GM18951 (cell line): Measurements from ENCODE around the gene DLG1.

Experiments used
- POLR2A ChIP-seq: IDR thresholded peaks from 4 replicates; pipeline ENCODE4 v1.6.1; 2011; ENCODE audit warnings: mild to moderate bottlenecking; ENCODE audit not compliant: insufficient read length, insufficient read depth; ENCODE audit errors: extremely low read depth
- in situ Hi-C: fragments of 300-500 bp; cut with MboI; formaldehyde crosslinking; loops from one replicate; pipeline ENCODE4 v1.12.0; 2022; ENCODE audit warnings: low sequenced_read_pairs, mixed read lengths, inconsistent platforms; ENCODE audit not compliant: unreplicated experiment

DLG1 gene

DNA sequence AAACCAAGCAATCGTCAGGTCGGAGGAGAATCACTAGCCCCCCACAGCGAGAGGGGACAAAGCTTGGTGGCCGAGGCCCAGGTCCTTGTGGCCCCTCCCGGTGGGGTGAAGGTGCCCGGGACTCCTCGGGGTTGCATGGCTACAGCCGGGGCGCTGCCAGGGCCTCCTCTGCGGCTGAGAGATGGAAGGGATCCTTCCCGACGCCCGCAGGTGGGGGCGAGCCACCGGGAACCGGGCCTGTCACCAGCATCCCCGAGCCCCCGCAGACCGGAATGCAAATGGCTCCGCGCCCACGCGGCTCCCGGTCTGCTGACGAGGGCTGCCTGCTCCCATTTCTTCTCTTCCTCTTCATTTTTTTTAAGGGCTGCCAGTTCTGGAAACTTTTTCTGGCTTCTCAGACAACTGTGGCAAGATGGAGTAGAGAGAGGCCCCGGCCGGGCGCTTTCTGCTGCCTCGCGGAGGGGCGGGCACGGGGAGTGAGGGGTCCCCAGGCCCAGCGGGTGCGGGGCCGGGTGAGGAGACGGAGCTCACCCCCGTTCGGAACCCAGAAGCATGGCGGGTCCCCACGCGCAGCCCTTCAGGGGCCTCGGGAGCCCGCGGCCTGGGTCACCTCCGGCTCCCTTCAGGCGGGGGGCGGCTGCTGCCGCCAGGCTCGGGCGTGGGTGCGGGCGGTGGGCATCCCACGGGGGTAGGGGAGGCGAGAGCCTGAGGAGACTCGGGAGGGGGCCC is 296.3 kb downstream of the DLG1 start:
- TF ChIP-seq POLR2A, result no peak
- in situ Hi-C loops, result no loop called here

DNA sequence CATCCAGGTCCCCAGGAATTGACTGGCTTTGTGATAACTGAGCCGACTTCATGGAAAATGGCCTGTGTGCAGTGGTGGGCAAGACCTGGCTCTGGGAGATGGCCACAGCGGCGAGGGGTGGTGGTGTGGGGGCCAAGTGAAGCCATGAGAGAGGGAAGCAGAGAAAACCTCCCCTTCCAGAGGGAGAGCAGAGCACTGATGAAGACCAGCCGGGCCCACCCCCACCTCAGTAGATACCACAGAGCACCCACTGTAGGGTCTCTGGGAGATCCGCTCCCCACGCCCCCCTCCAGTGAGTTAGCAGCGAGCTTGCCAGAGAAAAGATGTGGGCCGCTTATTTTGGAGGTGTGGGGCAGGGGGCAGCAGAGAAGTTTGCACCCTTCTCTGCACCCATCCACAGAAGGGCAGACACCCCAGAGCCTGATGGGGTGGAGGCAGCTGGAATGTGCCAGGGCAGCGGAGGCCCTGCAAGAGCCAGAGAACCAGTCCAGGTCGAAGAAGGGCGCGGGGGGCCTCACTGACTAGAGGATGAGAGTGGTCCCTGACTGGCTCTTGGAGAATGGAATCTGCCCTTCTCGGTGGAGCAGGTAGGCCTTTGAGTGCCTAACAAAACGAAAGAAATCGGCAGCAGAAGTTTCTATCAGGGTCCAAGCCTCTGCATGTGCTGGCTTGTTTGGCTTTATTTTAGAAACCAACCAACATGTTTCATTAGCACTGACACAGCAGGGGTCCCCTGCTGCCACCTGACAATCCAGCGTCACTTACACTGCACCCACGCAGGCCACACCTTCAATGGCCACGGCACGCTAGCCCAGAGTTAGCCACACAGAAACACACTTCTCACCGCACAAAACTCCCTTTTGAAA is 297.1 kb downstream of the DLG1 start:
- no peak for TF ChIP-seq POLR2A
- in situ Hi-C loops, result no loop called here

DNA sequence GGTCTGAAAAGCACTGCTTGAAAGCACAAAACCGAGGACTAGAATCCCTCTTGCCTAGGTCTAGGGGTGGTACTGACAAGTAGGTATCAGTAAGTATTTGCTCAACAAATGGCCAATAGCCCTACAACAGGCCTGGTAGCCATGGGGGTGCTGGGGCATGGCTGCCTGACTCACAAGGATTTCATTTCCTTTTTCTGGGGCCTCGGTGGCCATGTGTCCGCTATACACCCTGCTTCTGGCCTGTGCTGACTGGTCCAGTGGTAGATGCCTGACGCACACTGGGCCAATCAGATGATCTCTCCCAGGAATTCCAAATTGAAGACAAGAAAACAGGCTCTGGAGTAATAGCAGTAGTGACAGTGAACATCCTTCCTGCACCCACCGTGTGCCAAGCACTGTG is 298.2 kb downstream of the DLG1 start:
- no peak for TF ChIP-seq POLR2A
- in situ Hi-C loops, result no loop called here

DNA sequence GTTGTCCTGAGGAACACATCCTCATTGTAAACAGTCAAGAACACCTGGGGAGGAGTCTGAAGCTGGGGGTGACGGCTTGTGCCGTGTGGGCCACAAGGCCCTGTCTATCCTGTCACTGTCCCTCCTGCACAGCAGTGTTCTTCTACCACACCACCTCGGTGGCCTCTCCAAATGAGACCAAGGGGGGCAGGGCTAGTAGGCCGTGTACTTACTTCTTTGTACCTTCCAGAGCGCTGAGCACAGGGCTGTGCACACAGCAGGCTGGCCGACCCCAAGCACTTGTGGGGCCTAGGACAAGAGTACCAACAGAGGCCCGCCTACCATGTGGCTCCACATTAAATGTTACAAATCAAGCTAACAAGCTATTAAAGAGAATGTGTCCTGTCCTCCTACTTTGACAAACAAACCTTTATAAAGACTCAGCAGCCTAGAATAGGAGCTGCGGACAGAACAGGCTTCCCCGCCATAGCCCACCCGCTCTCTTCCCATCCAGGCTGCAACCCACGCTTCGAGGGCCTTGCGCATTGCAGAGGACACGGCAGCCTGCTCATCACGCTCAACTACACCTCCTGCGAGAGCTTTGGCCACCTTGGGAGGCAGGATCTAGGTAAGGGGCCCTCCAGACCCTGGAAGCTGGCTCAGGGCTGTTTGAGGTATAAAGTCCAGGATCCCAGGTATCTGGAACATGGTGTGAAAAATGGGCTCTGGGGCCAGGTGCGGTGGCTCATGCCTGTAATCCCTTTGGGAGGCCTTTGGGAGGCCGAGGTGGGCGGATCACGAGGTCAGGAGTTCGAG is 299.2 kb downstream of the DLG1 start:
- in situ Hi-C loops, result loop anchor here (25.0 kb wide), 2 partner anchors 188 to 513 kb away; no protein-coding TSS in a partner anchor

DNA sequence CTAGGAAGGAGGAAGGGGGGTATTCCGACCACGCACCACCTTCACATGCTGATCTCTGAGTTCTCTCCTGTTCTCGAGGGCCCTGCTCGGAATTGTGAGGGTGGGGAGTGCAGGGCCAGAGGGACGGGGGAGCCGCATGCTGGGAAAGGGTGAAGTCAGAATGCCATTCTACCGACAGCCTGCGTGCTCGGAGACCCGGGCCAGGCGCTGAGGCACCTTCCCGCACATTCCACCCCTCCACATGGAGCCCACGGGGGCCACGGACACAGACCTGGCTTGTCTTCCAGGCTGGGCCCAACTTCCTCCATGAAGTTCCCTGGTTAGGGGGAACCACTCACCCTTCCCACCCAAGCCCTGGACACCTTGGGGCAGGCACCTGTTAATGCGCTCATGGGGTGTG is 301.1 kb downstream of the DLG1 start:
- in situ Hi-C loops, result loop anchor here (25.0 kb wide), 2 partner anchors 190 to 515 kb away; no protein-coding TSS in a partner anchor
- no peak for TF ChIP-seq POLR2A

More for the DNA sequence above, 299.2 kb downstream of the DLG1 start:
- TF ChIP-seq POLR2A, result no peak

DNA sequence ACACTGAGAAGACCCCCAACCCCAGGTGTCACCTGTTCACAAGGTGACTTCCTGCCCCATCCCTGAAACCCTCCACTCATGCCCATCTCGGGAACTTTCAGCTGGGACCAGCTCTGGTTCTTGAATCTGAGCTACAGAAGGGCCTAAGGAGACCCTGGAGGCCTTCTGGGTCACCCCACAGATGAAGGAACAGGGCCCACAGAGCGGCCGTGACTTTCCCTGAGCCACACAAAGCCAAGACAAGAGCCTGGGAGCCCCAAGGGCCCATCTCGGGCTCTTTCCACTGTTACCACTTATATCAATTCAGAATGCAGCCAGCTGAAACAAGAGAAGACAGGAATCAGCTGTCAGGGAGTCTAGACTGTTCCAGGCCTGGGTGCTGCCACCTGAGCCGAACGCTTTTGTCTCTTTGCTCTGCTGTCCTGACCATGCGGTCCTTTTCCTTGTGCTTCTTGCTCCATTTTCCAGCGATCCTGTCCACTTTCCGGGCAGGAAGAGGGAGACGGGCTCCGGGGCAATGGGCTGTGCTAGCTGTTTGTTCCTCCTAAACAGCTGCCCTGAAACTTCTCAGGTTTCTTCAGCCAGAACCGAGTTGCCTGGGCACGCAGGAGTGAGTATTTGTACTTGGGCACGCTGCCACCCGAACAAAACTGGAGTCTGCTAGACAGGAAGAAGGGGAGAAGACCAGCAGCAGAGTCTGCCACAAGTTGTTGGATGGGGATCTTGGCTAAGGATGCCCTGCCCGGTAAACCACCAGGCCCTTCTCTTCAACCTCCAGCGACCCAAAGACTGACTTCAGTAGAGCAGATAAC is 301.8 kb downstream of the DLG1 start:
- in situ Hi-C loops, result loop anchor here (25.0 kb wide), 2 partner anchors 191 to 516 kb away; no protein-coding TSS in a partner anchor
- no peak for TF ChIP-seq POLR2A

DNA sequence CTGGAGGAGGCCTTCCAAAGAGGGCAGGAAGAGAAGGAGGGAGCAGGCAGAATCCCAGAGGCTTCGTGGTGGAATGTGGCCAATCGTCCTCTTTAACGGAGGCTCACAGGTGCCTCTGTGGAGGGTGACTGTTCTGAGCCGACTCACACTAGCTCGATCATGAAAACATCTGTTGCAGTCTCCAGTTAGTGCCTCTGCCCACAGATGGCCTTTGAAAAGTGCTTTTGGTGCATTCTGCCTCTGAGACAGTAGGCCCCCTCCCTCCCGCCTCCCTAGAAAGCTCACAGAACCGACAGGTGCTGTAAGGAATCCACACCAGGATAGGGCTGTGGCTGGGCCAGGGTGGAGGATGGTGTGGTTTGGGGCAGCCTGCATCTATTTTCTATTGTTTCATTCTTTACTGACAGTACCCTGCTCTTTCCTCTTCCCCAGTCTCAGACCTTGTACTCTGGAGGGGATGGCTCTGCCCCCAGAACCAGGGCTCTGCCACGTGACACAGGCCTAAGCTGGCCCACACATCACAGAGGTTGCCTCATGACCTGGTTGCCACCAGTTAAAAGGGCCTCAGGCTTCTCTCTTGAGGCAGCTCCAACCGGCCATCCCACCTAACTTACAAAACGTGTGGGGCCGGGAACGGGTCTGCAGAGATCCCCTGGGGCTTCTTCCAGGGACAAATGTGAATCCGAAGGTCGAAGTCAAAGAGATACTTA is 302.6 kb downstream of the DLG1 start:
- no peak for TF ChIP-seq POLR2A
- in situ Hi-C loops, result loop anchor here (25.0 kb wide), 2 partner anchors 192 to 516 kb away; no protein-coding TSS in a partner anchor

DNA sequence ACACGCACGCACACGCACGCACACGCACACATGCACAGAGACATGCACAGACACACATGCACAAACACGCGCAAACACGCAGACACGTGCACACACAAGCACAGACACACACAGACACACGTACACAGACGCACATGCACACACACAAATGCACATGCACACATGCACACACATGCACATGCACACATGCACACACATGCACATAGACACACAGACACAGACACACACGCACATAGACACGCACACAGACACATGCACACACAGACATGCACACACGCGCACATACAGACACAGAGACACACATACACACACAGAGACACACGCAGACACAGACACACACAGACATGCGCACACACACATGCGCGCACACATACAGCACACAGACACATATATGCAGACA is 303.4 kb downstream of the DLG1 start:
- in situ Hi-C loops, result loop anchor here (25.0 kb wide), 2 partner anchors 192 to 517 kb away; no protein-coding TSS in a partner anchor
- TF ChIP-seq POLR2A, result no peak

DNA sequence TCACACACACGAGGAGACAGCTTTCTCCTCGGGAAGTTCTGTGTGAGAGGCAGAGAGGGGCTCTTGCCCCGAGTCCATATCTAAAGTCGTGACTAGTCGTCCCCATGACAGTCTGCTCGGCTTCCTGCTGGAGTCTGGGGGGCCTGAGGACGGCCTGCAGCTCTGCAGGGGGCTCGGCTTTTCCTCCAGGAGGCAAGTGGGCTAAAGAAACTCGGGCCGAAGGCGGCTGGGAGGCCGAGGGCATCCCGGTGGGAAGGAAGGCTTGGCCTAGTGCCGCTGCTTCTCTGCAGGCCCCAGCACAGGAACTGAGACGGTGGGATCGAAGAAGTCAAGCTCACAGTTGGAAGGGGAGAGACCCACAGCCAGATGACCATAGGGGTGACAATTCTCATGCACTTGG is 304.4 kb downstream of the DLG1 start:
- TF ChIP-seq POLR2A, result no peak
- in situ Hi-C loops, result loop anchor here (25.0 kb wide), 2 partner anchors 193 to 518 kb away; no protein-coding TSS in a partner anchor
